NCI-H2227 (cell line): Measurements from ENCODE around the gene CHST6.
A peak's percentile ranks its signal among the peaks of the same experiment; 100 is the strongest.
"Not testable (repeated sequence)": the region's sequence is repeated elsewhere in the genome, so short reads cannot be mapped to it uniquely, and the experiment has no call there.

ENCODE experiments used
- DNase-seq: peaks from one replicate; lab custom pipeline; 2025; ENCODE audit not compliant: unreplicated experiment; lab: John Stamatoyannopoulos, UW

CHST6 gene

DNA sequence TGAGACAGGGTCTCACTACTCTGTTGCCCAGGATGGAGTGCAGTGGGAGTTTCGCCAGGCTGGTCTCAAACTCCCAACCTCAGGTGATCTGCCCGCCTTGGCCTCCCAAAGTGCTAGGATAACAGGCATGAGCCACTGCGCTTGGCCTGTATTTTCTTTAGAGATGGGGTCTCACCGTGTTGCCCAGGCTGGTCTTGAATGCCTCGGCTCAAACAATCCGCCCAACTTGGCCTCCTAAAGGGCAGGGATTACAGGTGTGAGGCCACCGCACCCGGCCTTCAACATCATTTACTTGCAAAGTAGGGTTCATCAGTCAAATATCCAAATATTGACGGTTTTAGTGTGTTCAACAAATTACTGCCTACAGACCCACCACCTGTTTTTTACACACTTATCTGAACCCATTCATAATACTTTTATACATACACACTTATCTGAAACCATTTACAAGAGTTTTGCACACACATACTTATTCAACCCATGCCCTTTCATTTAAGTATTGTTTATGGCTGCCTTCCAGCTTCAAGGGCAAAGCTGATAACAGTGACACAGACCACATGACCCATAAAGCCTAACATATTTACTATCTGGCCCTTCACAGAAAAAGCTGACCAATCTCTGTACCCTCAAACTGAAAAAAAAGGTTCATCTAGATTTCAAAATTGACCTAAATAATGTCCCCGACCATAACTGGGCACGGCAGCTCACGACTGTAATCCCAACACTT is 42.6 kb downstream of the CHST6 start:
- no peak for DNase-seq

DNA sequence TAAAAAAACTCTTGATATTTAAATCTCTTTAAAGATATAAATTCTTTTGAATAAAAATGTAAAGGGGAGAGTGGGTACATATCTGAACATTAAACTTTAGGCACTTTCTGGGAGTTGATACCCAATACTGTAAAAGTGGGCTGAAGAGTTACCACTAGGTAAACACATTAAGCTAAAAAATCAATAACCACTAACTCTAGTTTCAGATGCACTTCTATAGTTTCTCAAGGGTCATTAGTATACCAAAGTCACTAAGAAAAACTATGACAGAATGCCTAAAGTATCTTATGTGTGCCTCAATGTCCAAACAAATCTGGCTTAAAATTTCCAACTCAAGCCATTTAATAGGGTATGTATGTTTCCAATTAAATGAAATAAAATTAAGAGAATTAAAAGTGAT is 48.8 kb downstream of the CHST6 start:
- DNase-seq = no peak

DNA sequence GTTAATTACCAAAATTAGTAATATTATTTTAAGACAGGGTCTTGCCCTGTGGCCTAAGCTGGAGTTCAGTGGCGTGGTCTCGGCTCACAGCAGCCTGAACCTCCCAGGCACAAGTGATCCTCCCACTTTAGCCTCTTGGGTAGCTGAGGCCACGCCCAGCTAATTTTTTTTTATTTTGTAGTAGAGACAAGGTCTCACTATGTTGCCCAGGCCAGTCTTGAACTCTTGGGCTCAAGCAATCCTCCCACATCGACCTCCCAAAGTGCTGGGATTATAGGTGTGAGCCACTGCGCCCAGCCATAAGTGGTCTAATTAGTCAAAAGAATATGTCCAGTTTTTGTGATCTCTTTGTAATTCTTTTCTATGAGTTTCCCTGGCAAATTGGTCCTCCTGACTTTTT is 49.9 kb downstream of the CHST6 start:
- no peak for DNase-seq

GRCh38 chr16:75443298-75443697 is 51.9 kb downstream of the CHST6 start:
- DNase-seq = no peak

DNA sequence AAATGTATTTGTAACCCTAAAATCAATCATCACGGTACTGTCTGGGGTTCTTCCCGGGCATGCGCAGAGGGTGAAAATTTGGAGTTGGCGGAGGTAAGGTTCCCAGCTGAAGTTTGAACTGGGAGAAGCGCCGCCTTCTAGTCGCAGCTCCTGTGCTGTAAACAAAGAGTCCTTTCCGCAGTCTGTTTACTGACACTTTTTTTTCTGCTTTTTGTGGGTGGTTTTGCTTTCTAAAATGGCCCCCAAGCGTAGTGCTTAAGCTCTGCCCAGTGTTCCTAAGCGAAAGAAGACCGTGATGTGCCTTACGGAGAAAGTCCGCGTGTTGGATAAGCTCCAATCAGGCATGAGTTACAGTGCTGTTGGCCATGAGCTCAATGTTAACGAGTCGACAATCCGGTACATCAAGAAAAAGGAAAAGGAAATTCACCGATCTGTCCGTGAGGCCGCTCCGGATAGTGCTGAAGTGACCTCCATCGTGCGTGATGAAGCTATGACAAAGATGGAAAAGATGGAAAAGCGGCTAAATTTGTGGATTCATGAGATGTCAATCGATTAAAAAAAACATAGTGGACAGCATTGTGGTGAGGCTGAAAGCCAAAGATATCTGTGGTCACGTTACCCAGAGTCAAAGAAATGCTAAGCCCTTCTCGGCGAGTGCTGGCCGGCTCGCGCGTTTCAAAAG is 61.4 kb downstream of the CHST6 start:
- DNase-seq = peak; percentile 81

DNA sequence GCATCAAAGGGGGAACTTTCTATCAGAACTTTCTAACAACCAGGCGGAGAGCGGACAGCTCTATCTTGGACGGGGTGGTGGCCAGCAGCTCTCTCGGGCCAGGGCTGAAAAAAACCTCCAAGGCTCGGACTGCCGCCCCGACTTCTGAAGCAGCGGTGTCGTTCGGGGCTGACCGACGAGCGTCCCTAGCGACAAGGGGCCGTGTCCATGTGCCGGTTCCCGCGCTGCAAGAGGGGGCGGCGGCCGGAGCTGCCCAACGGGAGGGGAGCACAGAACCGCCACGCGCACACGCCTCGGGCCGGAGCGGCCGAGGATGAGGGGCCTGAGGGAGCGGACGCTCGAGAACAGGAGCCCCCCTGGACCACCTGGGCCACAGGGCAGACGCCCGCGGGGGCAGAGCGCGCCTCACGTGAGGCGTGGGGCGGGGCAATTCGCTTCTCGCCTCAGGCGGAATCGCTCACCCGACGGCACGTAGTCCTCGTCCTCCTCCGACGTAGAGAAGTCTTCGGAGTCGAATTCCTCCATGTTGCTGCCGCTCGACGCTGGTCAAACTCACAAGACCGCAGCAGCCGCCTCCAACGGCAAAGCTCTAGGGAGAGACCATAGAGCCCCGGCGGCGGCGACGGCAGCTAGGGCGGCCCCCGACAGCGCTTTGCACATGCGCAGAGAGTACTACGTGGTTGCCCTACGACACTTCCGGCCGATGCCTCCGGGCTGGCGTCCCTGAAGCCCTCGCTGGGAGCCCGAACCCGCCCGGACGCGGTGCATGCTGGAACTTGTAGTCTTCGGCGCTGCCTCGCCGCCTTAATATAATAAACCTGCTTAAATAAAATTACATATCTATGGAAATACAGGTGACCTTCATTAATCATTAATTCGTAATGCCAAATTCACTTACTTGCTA is 62.2 kb downstream of the CHST6 start, which contains the start of gene CFDP1:
TSS of gene CFDP1 (minus strand) at position 676 of the 904 bp plus-strand sequence. CDS start at position 525, 151 bp downstream.
- peak; percentile 93 for DNase-seq

DNA sequence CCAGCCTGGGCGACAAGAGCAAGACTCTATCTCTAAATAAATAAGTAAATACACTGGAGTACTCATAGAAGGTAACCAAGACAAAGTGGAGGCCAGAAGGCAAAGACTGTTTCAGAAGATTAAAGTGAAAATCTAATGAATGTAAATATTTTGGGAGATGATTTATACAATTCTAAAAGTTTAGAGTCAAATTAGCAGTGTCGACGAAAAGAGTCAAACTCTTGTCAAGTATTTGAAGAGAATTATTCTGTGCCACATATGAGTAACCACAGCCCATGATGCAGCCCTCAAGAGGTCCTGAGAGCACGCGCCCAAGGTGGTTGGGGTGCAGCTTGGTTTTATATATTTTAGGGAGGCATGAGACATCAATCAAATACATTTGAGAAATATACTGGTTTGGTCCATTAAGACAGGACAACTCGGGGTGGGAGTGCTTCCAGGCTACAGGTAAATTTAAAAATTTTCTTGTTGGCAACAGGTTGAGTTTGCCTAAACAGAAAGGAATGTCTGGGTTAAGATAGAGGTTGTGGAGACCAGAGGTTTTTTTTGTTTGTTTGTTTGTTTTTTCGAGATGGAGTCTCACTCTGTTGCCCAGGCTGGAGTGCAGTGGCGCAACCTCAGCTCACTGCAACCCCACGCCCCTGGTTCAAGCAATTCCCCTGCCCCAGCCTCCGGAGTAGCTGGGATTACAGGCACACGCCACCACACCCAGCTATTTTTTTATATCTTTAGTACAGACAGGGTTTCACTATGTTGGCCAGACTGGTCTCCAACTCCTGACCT is 65.4 kb downstream of the CHST6 start:
- no peak for DNase-seq

DNA sequence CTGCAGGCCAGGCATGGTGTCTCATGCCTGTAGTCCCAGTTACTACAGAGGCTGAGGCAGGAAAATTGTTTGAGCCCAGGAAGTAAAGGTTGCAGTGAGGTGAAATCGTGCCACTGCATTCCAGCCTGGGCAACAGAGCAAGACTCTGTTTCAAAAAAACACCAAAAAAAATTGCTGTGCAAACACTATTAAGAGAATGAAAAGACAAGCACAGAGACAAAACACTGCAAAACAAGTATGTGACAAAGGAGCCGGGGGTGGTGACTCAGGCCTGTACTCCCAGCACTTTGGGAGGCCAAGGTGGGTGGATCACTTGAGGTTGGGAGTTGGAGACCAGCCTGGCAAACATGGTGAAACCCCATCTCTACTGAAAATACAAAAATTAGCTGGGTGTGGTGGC is 68.7 kb downstream of the CHST6 start:
- DNase-seq = not testable (repeated sequence)

GRCh38 chr16:75424105-75424762 is 71.0 kb downstream of the CHST6 start:
- not testable (repeated sequence) for DNase-seq

GRCh38 chr16:75423723-75424104 is 71.5 kb downstream of the CHST6 start:
- DNase-seq = no peak
